Fibroblast of villous mesenchyme (primary cell): ENCODE measurements around the gene SLFN14. TPM values are rescaled to one million over a fixed set of nuclear protein-coding genes. Genes with fewer than 3 reads are reported as not detected.
A peak's percentile ranks its signal among the peaks of the same experiment; 100 is the strongest.
"Not testable (repeated sequence)": the region's sequence is repeated elsewhere in the genome, so short reads cannot be mapped to it uniquely, and the experiment has no call there.

Source experiments
- DNase-seq: peaks from one replicate; pipeline ENCODE4 v3.0.0-alpha.2; 2010; ENCODE audit warnings: low read depth
- H3K4me3 ChIP-seq: 2 replicates; pipeline ENCODE4 v1.5.1; 2011; ENCODE audit warnings: low read depth, mild to moderate bottlenecking, low read length
- CTCF ChIP-seq: IDR thresholded peaks from 2 replicates; pipeline ENCODE4 v1.5.1; 2012; ENCODE audit warnings: low read depth, mild to moderate bottlenecking, low read length; ENCODE audit not compliant: insufficient read depth
- total RNA-seq: library from RNA; depleted of rRNA; stranded (reverse); fragments of >200 nt; gene quantifications from 2 replicates; pipeline ENCODE4 v1.2.3, GENCODE V29; 2012

The SLFN14 gene
- total RNA-seq, 1 donor, result not detected

- H3K4me3 ChIP-seq, result peak overlapping the region; percentile 83
- TF ChIP-seq CTCF, result no peak
- no peak for DNase-seq
These were observed 18.4 kb upstream of the SLFN14 start for GRCh38 chr17:35578929-35579432.

GRCh38 chr17:35578197-35578928, 17.7 kb upstream of the SLFN14 start, which contains the start of gene PEX12:
Gene PEX12 (minus strand): TSS chr17:35578571. CDS start chr17:35578021, 550 bp downstream.
- H3K4me3 ChIP-seq, result peak within 1 kb of the TSS; percentile 83
- peak; percentile 87 for DNase-seq
- TF ChIP-seq CTCF, result no peak

GRCh38 chr17:35577830-35578196, 17.2 kb upstream of the SLFN14 start:
- no peak for TF ChIP-seq CTCF
- peak; percentile 41 for DNase-seq
- peak overlapping the region; percentile 83 for H3K4me3 ChIP-seq

GRCh38 chr17:35575759-35576158, 15.1 kb upstream of the SLFN14 start:
- H3K4me3 ChIP-seq, result no peak overlapping the region
- no peak for TF ChIP-seq CTCF
- DNase-seq, result no peak

GRCh38 chr17:35569405-35569804, 8.8 kb upstream of the SLFN14 start:
- no peak overlapping the region for H3K4me3 ChIP-seq
- TF ChIP-seq CTCF, result no peak
- no peak for DNase-seq

- peak; percentile 60 for DNase-seq
- peak overlapping the region; percentile 89 for H3K4me3 ChIP-seq
- TF ChIP-seq CTCF, result no peak
These were observed 7.9 kb upstream of the SLFN14 start for GRCh38 chr17:35568561-35568960.

- DNase-seq, result no peak
- H3K4me3 ChIP-seq, result peak overlapping the region; percentile 89
- TF ChIP-seq CTCF, result no peak
These were observed 6.3 kb upstream of the SLFN14 start for GRCh38 chr17:35566968-35567367.

- not testable (repeated sequence) for H3K4me3 ChIP-seq, DNase-seq
These were observed 2.6 kb upstream of the SLFN14 start for GRCh38 chr17:35563181-35563580.
